ENCODE data around the gene IFTAP.
"Not testable (repeated sequence)": the region's sequence is repeated elsewhere in the genome, so short reads cannot be mapped to it uniquely, and the experiment has no call there.

The IFTAP gene

GRCh38 chr11:36657610-36658267 is 63.4 kb downstream of the IFTAP start:
- DNase-seq, result no peak

GRCh38 chr11:36661359-36661758 is 67.1 kb downstream of the IFTAP start:
- not testable (repeated sequence) for DNase-seq

- peak; percentile 65 for DNase-seq
These were observed 78.6 kb downstream of the IFTAP start for GRCh38 chr11:36672815-36673450.

DNA sequence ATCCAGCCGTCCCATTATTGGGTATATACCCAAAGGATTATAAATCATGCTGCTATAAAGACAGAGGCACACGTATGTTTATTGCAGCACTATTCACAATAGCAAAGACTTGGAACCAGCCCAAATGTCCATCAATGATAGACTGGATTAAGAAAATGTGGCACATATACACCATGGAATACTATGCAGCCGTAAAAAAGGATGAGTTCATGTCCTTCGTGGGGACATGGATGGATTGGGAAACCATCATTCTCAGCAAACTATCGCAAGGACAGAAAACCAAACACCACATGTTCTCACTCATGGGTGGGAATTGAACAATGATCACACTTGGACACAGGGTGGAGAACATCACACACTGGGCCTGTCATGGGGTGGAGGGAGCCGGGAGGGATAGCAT is 85.2 kb downstream of the IFTAP start:
- DNase-seq, result not testable (repeated sequence)

DNA sequence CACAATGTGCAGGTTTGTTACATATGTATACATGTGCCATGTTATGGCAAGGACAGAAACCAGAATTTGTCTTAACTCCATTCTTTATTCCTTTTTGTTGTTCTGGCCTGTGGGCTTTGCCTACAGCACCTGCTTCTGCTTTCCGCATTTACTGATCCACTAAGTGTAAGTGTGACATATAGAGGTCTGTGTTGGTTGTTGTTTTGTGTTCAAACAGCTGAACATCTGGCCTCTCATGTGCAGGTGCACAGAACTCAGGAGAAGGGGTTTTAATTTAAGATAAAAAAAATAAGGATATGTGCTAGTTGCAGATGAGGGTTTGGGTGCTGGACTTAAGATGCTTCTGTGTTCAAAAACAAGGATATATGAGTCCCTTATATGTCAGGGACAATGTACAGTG is 89.5 kb downstream of the IFTAP start:
- no peak for DNase-seq

GRCh38 chr11:36684840-36685801 is 90.8 kb downstream of the IFTAP start:
- no peak for DNase-seq

DNA sequence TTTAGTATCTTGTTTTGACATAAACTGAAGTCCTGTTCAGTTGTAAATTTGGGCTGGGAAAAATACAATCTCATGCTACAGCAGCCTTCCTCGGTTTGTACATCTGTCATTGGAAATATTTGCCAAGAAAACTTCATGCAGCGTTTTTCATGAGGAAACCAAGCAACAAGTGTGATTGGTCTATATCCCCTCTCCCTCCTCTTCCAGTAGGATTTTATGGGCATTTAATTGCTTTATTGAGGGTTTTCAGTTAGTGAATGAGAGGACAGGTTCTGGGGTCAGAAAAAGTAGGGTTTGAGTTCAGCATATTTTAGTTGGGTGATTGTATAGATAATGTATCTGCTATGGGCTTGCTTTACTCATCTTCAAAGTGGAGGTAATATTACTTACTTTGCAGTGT is 93.8 kb downstream of the IFTAP start:
- DNase-seq, result no peak

DNA sequence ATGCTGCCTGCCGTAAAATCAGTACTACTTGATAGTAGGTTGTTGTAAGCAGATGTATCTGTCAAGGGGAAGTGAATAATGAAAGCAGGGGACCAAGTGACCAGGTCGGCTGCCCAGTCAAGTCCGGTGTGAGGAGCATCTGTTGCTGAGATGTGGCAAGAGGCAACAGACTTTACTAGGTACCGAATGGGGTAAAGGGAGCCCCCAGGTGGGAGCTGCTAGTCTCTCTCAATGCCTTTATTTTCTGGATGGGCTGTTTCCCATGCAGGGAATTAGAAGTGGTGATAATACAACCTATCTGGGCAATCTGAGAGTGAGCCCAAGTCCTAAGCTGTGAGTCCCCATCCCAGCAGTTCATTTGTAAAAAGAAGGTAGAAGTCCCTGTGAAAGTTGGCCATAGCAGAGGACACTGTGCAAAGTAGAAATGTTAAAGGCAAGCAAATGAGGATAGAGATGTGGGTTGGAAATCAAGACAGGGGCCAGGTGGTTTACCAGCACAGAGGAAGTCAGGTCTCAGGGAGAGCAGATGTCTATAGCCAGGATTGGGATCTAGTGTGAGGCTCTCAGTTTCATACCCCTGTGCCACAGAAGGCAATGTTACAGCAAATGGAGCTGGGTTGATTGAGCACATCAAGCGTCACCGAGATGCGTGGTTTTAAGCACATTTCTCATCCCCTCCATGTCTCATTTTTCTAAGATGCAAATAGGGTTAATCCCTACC is 94.4 kb downstream of the IFTAP start:
- no peak for DNase-seq

DNA sequence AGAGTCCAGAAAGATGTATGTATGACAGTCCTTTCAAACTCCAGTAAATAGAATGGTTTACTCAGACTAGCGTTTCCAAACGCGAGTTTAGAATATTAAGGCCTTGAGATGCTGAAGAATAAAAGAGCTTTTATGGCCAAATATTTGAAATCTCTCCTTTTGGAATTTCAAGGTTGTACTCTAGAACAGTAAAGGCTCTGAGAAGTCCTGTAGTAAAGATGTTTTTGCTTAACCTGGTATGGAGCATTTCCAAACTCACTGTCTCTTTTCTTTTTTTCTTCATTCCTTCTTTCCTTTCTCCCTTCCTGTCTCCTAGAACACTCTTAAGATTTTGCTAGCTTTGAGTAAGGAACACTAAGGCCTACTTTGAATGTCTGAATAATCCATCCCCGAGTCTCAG is 95.1 kb downstream of the IFTAP start:
- DNase-seq, result no peak

DNA sequence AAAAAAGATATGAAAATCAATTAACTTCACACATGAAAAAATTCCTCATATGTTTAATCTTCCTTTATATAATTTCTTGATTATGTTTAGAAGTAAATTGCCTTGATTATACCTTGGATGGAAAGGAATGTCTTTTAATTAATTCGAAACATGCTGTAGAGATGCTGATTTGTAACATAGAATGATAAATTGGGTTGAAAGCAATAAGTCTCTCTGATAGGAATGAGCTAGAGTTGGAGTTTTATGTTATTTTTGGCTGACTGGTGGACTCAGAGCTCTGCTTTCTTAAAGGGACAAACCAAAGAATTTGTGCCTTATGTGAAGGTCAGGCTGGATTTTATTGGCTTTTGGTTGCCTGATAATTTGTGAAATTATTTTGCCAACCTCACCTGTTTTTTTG is 98.4 kb downstream of the IFTAP start:
- no peak for DNase-seq

GRCh38 chr11:36693139-36693843 is 99.0 kb downstream of the IFTAP start:
- DNase-seq, result no peak

GRCh38 chr11:36695111-36695510 is 100.8 kb downstream of the IFTAP start:
- DNase-seq, result no peak

DNA sequence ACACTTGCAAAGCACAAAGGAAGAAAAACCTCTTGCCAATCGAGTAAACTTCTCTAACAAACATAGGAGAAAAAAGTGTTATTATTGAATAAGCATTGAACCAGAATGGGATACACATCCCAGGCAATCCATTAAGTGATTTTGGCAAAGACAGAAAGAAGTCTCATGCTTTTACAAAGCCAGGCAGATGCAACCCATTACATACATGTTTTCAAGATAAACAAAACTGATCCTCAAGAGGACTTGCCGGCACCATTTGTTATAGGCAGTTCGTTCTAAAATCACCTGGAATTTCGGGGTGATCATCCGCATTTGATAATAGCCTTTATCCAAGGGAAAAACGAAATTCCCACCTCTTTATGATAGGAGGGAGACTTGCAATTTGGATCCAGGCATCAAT is 101.3 kb downstream of the IFTAP start:
- no peak for DNase-seq

DNA sequence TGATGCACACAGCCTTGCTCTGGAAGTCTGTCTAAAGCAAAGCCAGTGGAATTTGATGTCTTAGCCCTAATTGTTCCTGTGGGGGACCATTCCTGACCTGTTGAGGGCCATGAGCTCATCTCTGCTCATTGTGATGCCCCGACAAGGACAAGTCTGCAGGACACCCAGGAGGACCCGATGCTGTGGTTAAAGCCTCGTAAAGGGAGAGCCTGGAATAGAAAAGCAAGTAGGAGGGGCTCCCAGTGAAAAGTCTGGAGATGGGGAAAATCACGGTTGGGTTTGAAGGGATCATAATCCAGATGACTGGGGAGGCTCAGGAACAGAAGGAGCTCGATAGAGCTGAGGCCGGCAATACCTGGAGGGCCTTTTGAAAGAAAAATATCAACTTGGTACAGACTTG is 102.2 kb downstream of the IFTAP start:
- no peak for DNase-seq

- DNase-seq, result no peak
These were observed 105.0 kb downstream of the IFTAP start for GRCh38 chr11:36699271-36699670.

DNA sequence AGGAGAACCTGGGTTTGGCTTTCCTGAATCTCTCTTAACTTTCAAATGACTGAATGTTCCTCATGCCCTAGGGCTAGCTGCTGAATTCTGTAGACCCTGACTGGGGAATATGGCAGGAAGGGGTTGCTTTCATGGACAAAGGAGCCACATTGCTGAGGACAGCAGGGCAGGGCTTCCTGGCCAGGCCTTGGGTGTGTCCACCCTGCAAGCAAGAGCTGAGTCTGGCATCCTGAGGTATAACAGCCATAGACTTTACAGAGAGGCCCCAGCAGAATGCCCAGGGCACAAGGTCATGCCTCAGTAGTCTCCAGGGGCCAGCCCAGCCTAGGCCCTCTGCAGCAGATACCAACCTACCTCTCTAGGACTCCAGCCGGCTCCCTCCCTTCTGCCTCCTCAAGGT is 105.9 kb downstream of the IFTAP start:
- DNase-seq, result no peak

GRCh38 chr11:36702330-36703054 is 108.2 kb downstream of the IFTAP start:
- DNase-seq, result peak; percentile 80

- DNase-seq, result no peak
These were observed 108.7 kb downstream of the IFTAP start for GRCh38 chr11:36703055-36703404.
